ENCODE results near the gene THSD7B.

The THSD7B gene

DNA sequence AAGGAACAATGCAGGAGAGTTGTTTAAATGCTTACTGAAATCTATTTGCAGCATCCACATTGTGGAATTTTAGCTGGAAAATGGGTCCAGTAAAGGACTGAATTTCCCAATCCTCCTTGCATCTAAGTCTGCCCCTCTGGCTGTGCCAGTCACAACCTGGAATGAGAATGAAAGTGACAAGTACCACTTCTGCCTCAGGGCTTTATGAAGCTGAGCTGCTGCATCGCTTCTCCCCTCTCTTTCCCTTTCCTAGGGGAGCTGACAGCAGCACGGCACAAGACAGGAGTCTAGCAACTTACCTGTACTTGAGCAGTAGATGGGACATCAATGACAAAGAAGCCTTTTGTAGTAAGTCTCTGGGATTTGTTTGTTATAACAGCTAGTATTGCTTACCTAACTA, 27.3 kb upstream of the THSD7B start:
- Histone ChIP-seq H2BK120ac (ENCODE audit: low read depth, low read length) (no peak overlapping the region), H3K27ac (ENCODE audit: low read length, poor library complexity, severe bottlenecking) (no peak overlapping the region), H2BK15ac (ENCODE audit: low read depth, poor library complexity, severe bottlenecking) (no peak overlapping the region), H3K18ac (ENCODE audit: low read depth in 1 of 2, low read length in 2 of 2) (no peak overlapping the region), H2BK5ac (ENCODE audit: low read depth, low read length, poor library complexity, severe bottlenecking) (no peak overlapping the region), H3K9ac (ENCODE audit: low read length) (no peak overlapping the region), H3K4me1 (ENCODE audit: control insufficient read depth, insufficient read depth, low read depth, low read length) (no peaks in the 10 kb centered on the region), H3K9me3 (ENCODE audit: control insufficient read depth, low read length) (no peaks in the 10 kb centered on the region), H3K27me3 (ENCODE audit: control insufficient read depth in 1 of 2, insufficient read depth in 1 of 2, low read length in 2 of 2) (no peaks in the 10 kb centered on the region), H3K79me1 (replicated peaks; ENCODE audit: low read length, poor library complexity, severe bottlenecking) (no peaks in the 10 kb centered on the region), H3K23ac (ENCODE audit: low read length in 2 of 2) (no peak overlapping the region), H3K4me2 (ENCODE audit: low read length, poor library complexity, severe bottlenecking) (no peak overlapping the region), H3K4me3 (ENCODE audit: insufficient read depth in 1 of 2, low read depth in 1 of 2, low read length in 2 of 2) (no peak overlapping the region), H3K4ac (ENCODE audit: low read depth in 1 of 2, low read length in 2 of 2) (no peak overlapping the region), H2AK5ac (ENCODE audit: low read length, severe bottlenecking) (no peak overlapping the region), H4K8ac (ENCODE audit: low read length) (no peak overlapping the region), H2BK12ac (ENCODE audit: low read length in 2 of 2) (no peak overlapping the region), H4K91ac (ENCODE audit: low read length) (no peak overlapping the region), H2AFZ (ENCODE audit: low read depth, low read length) (no peak overlapping the region), H3K14ac (ENCODE audit: low read length in 2 of 2) (no peak overlapping the region), H3K36me3 (ENCODE audit: control insufficient read depth in 1 of 2, insufficient read depth in 2 of 2, low read depth in 1 of 2, low read length in 2 of 2) (no peaks in the 10 kb centered on the region)
- DNase-seq: no peak
- no CpG with 5 or more reads among the region's 2 CpGs for WGBS

DNA sequence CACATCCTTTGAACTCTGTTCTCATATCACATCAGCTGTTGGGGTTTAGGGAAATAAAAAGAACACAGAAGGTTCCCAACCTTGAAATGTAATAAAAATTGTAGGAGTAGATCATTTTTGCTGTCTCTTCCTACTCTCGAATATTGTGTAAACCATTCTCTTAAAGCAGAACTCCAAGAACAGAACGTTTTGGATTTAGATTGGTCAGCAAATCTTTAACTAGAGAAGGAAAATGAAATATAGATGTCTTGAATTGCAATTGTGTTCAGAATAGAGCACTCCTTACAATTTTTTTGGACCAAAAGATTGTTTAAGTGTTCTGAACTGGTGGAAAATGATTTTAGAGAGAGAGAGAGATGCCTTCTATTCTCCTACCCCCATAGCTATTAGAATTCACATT, 23.9 kb upstream of the THSD7B start:
- no peak overlapping the region for H4K91ac ChIP-seq (ENCODE audit: low read length)
- H2BK12ac ChIP-seq (ENCODE audit: low read length in 2 of 2): no peak overlapping the region
- no peaks in the 10 kb centered on the region for H3K9me3 ChIP-seq (ENCODE audit: control insufficient read depth, low read length)
- no peaks in the 10 kb centered on the region for H3K36me3 ChIP-seq (ENCODE audit: control insufficient read depth in 1 of 2, insufficient read depth in 2 of 2, low read depth in 1 of 2, low read length in 2 of 2)
- H3K9ac ChIP-seq (ENCODE audit: low read length): no peak overlapping the region
- no peak overlapping the region for H2BK15ac ChIP-seq (ENCODE audit: low read depth, poor library complexity, severe bottlenecking)
- H4K8ac ChIP-seq (ENCODE audit: low read length): no peak overlapping the region
- H3K27ac ChIP-seq (ENCODE audit: low read length, poor library complexity, severe bottlenecking): no peak overlapping the region
- H3K4me3 ChIP-seq (ENCODE audit: insufficient read depth in 1 of 2, low read depth in 1 of 2, low read length in 2 of 2): no peak overlapping the region
- H3K23ac ChIP-seq (ENCODE audit: low read length in 2 of 2): no peak overlapping the region
- H2AK5ac ChIP-seq (ENCODE audit: low read length, severe bottlenecking): no peak overlapping the region
- no peak overlapping the region for H3K4ac ChIP-seq (ENCODE audit: low read depth in 1 of 2, low read length in 2 of 2)
- no peak overlapping the region for H3K4me2 ChIP-seq (ENCODE audit: low read length, poor library complexity, severe bottlenecking)
- H3K79me1 ChIP-seq (replicated peaks; ENCODE audit: low read length, poor library complexity, severe bottlenecking): no peaks in the 10 kb centered on the region
- DNase-seq: no peak
- no peak overlapping the region for H3K14ac ChIP-seq (ENCODE audit: low read length in 2 of 2)
- H2BK120ac ChIP-seq (ENCODE audit: low read depth, low read length): no peak overlapping the region
- H3K27me3 ChIP-seq (ENCODE audit: control insufficient read depth in 1 of 2, insufficient read depth in 1 of 2, low read length in 2 of 2): no peaks in the 10 kb centered on the region
- 0% methylated on average over 1 of the region's 2 CpGs for WGBS
- no peak overlapping the region for H3K18ac ChIP-seq (ENCODE audit: low read depth in 1 of 2, low read length in 2 of 2)
- H2AFZ ChIP-seq (ENCODE audit: low read depth, low read length): no peak overlapping the region
- H3K4me1 ChIP-seq (ENCODE audit: control insufficient read depth, insufficient read depth, low read depth, low read length): no peaks in the 10 kb centered on the region
- no peak overlapping the region for H2BK5ac ChIP-seq (ENCODE audit: low read depth, low read length, poor library complexity, severe bottlenecking)

DNA sequence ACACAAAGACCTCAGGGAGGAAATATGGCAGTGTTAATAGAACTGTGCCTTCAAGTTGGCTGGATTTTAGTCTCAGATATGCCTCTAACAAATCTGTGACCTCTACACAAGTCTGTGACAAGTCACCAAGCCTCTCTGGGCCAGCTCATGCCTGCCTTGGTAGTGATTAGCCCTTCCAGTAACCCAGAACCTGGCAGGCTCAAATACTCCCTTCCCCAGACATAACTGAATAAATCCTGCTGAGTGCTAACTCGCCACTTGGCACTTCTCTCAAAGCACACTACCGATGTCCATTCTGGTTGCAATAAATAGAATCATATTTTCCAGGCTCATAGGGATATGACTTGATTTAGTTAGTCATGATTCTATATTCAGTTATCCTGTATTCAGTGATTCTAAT, 15.3 kb upstream of the THSD7B start:
- H2BK15ac ChIP-seq (ENCODE audit: low read depth, poor library complexity, severe bottlenecking): no peak overlapping the region
- no peak overlapping the region for H3K4me2 ChIP-seq (ENCODE audit: low read length, poor library complexity, severe bottlenecking)
- no peak overlapping the region for H2BK12ac ChIP-seq (ENCODE audit: low read length in 2 of 2)
- no peak overlapping the region for H3K9ac ChIP-seq (ENCODE audit: low read length)
- H4K8ac ChIP-seq (ENCODE audit: low read length): no peak overlapping the region
- peaks cover 0 to 10% of the 10 kb centered on the region in 2 experiments for H3K27me3 ChIP-seq (ENCODE audit: control insufficient read depth in 1 of 2, insufficient read depth in 1 of 2, low read length in 2 of 2)
- no peak overlapping the region for H3K23ac ChIP-seq (ENCODE audit: low read length in 2 of 2)
- no peak overlapping the region for H2AFZ ChIP-seq (ENCODE audit: low read depth, low read length)
- H3K14ac ChIP-seq (ENCODE audit: low read length in 2 of 2): no peak overlapping the region
- no peaks in the 10 kb centered on the region for H3K9me3 ChIP-seq (ENCODE audit: control insufficient read depth, low read length)
- no peaks in the 10 kb centered on the region for H3K4me1 ChIP-seq (ENCODE audit: control insufficient read depth, insufficient read depth, low read depth, low read length)
- H3K18ac ChIP-seq (ENCODE audit: low read depth in 1 of 2, low read length in 2 of 2): no peak overlapping the region
- no peak overlapping the region for H2BK120ac ChIP-seq (ENCODE audit: low read depth, low read length)
- no peak overlapping the region for H3K4ac ChIP-seq (ENCODE audit: low read depth in 1 of 2, low read length in 2 of 2)
- no peaks in the 10 kb centered on the region for H3K36me3 ChIP-seq (ENCODE audit: control insufficient read depth in 1 of 2, insufficient read depth in 2 of 2, low read depth in 1 of 2, low read length in 2 of 2)
- H2BK5ac ChIP-seq (ENCODE audit: low read depth, low read length, poor library complexity, severe bottlenecking): no peak overlapping the region
- no peaks in the 10 kb centered on the region for H3K79me1 ChIP-seq (replicated peaks; ENCODE audit: low read length, poor library complexity, severe bottlenecking)
- H3K27ac ChIP-seq (ENCODE audit: low read length, poor library complexity, severe bottlenecking): no peak overlapping the region
- no peak overlapping the region for H4K91ac ChIP-seq (ENCODE audit: low read length)
- no peak overlapping the region for H2AK5ac ChIP-seq (ENCODE audit: low read length, severe bottlenecking)
- H3K4me3 ChIP-seq (ENCODE audit: insufficient read depth in 1 of 2, low read depth in 1 of 2, low read length in 2 of 2): no peak overlapping the region
- no CpG with 5 or more reads among the region's 2 CpGs for WGBS
- DNase-seq: no peak

DNA sequence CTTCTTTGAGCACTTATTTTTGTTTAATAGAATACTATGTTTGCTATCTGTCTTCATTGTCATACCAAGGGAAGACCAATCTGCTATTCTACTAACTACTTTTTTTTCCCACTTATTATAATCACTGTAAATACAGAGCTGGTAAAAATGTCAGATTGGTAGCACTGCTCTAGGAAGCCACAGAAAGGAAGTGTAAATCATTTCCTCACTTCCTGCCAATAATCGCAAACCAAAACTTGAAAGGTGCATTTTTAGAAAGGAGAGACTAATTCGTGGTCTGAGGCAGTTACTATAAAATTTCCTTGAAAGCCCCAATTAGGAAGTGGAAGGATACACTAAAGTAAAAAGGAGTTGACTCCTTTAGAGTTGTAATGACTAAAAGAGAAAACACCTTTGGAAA, 13.9 kb upstream of the THSD7B start:
- Histone ChIP-seq H3K4me2 (ENCODE audit: low read length, poor library complexity, severe bottlenecking) (no peak overlapping the region), H3K9me3 (ENCODE audit: control insufficient read depth, low read length) (no peaks in the 10 kb centered on the region), H3K18ac (ENCODE audit: low read depth in 1 of 2, low read length in 2 of 2) (no peak overlapping the region), H4K91ac (ENCODE audit: low read length) (no peak overlapping the region), H2BK15ac (ENCODE audit: low read depth, poor library complexity, severe bottlenecking) (no peak overlapping the region), H2AFZ (ENCODE audit: low read depth, low read length) (no peak overlapping the region), H3K14ac (ENCODE audit: low read length in 2 of 2) (no peak overlapping the region), H3K36me3 (ENCODE audit: control insufficient read depth in 1 of 2, insufficient read depth in 2 of 2, low read depth in 1 of 2, low read length in 2 of 2) (no peaks in the 10 kb centered on the region), H4K8ac (ENCODE audit: low read length) (no peak overlapping the region), H3K27me3 (ENCODE audit: control insufficient read depth in 1 of 2, insufficient read depth in 1 of 2, low read length in 2 of 2) (peaks cover 0 to 10% of the 10 kb centered on the region in 2 experiments), H3K79me1 (replicated peaks; ENCODE audit: low read length, poor library complexity, severe bottlenecking) (no peaks in the 10 kb centered on the region), H2AK5ac (ENCODE audit: low read length, severe bottlenecking) (no peak overlapping the region), H3K23ac (ENCODE audit: low read length in 2 of 2) (no peak overlapping the region), H2BK5ac (ENCODE audit: low read depth, low read length, poor library complexity, severe bottlenecking) (no peak overlapping the region), H3K4ac (ENCODE audit: low read depth in 1 of 2, low read length in 2 of 2) (no peak overlapping the region), H3K4me1 (ENCODE audit: control insufficient read depth, insufficient read depth, low read depth, low read length) (no peaks in the 10 kb centered on the region), H3K4me3 (ENCODE audit: insufficient read depth in 1 of 2, low read depth in 1 of 2, low read length in 2 of 2) (no peak overlapping the region), H2BK120ac (ENCODE audit: low read depth, low read length) (no peak overlapping the region), H3K27ac (ENCODE audit: low read length, poor library complexity, severe bottlenecking) (no peak overlapping the region), H3K9ac (ENCODE audit: low read length) (no peak overlapping the region), H2BK12ac (ENCODE audit: low read length in 2 of 2) (no peak overlapping the region)
- 77% methylated on average over 2 of the region's 2 CpGs for WGBS
- DNase-seq: no peak

Data from mesenchymal stem cell (in vitro differentiated cells and primary cell).